Mesothelial cell of epicardium (in vitro differentiated cells): ENCODE data around the gene MKS1. TPM values are rescaled to one million over a fixed set of nuclear protein-coding genes. Genes with fewer than 3 reads are reported as not detected.

Source experiments
- DNase-seq, 2 experiments: peaks; one replicate each; pipeline ENCODE4 v3.0.0; 2021; ENCODE audit warnings: low spot score in 2 of 2; ENCODE audit not compliant: unreplicated experiment in 2 of 2
- H3K27ac Mint-ChIP-seq: 2 replicates; pipeline ENCODE4 v1.8.0; 2021; ENCODE audit warnings: mixed read lengths
- H3K27me3 Mint-ChIP-seq: 2 replicates; pipeline ENCODE4 v1.8.0; 2021; ENCODE audit warnings: low read depth, mixed read lengths
- H3K36me3 Mint-ChIP-seq: 2 replicates; pipeline ENCODE4 v1.8.0; 2021; ENCODE audit warnings: mixed read lengths
- H3K4me1 Mint-ChIP-seq: 2 replicates; pipeline ENCODE4 v1.8.0; 2021; ENCODE audit warnings: mixed read lengths
- H3K4me3 Mint-ChIP-seq: 2 replicates; pipeline ENCODE4 v1.8.0; 2021; ENCODE audit warnings: mild to moderate bottlenecking, moderate library complexity, mixed read lengths
- H3K9me3 Mint-ChIP-seq: 2 replicates; pipeline ENCODE4 v1.8.0; 2021; ENCODE audit warnings: mixed read lengths
- CTCF ChIP-seq: fragments of 200-600 bp; sonication (generic); IDR thresholded peaks from one replicate; pipeline ENCODE4 v1.5.0; 2021; ENCODE audit warnings: antibody characterized with exemption; ENCODE audit not compliant: unreplicated experiment
- total RNA-seq: library from RNA; stranded (reverse); gene quantifications from 3 replicates; pipeline ENCODE4 v1.2.1, GENCODE V29; 2021

Gene MKS1
- total RNA-seq, 1 donor from 2014 or later: 32.9 TPM

- Mint-ChIP-seq H3K27ac (no peak overlapping the region), H3K27me3 (peaks cover 80% of the 10 kb centered on the region), H3K9me3 (no peaks in the 10 kb centered on the region), H3K4me1 (no peaks in the 10 kb centered on the region), H3K4me3 (no peak overlapping the region), H3K36me3 (no peaks in the 10 kb centered on the region)
- DNase-seq: no peak
- no peak for TF ChIP-seq CTCF
Observed at GRCh38 chr17:58170622-58171021, 48.4 kb downstream of the MKS1 start.

- Mint-ChIP-seq H3K27me3 (peaks cover 82% of the 10 kb centered on the region), H3K4me1 (no peaks in the 10 kb centered on the region), H3K9me3 (no peaks in the 10 kb centered on the region), H3K36me3 (no peaks in the 10 kb centered on the region), H3K4me3 (no peak within 1 kb of the TSS), H3K27ac (no peak within 1 kb of the TSS)
- no peak for TF ChIP-seq CTCF
- no peak for DNase-seq
Observed at GRCh38 chr17:58166682-58167081, 52.4 kb downstream of the MKS1 start, which contains the start of gene OR4D2. TSS of gene OR4D2 (plus strand) at chr17:58166982. CDS start at chr17:58169656, 2,674 bp downstream.

GRCh38 chr17:58165981-58166380 is 53.1 kb downstream of the MKS1 start:
- H3K27ac Mint-ChIP-seq: no peak overlapping the region
- TF ChIP-seq CTCF: no peak
- H3K27me3 Mint-ChIP-seq: peaks cover 83% of the 10 kb centered on the region

GRCh38 chr17:58161566-58161965 is 57.5 kb downstream of the MKS1 start:
- H3K27me3 Mint-ChIP-seq: peaks cover 88% of the 10 kb centered on the region
- no peaks in the 10 kb centered on the region for H3K36me3 Mint-ChIP-seq
- DNase-seq: no peak
- peaks cover 9% of the 10 kb centered on the region for H3K4me1 Mint-ChIP-seq
- H3K27ac Mint-ChIP-seq: no peak overlapping the region
- no peak for TF ChIP-seq CTCF
- H3K4me3 Mint-ChIP-seq: no peak overlapping the region
- no peaks in the 10 kb centered on the region for H3K9me3 Mint-ChIP-seq

More at GRCh38 chr17:58165981-58166380, 53.1 kb downstream of the MKS1 start:
- Mint-ChIP-seq H3K9me3 (no peaks in the 10 kb centered on the region), H3K4me3 (no peak overlapping the region), H3K36me3 (no peaks in the 10 kb centered on the region), H3K4me1 (no peaks in the 10 kb centered on the region)
- no peak for DNase-seq

- Mint-ChIP-seq H3K4me1 (peaks cover 9% of the 10 kb centered on the region), H3K9me3 (no peaks in the 10 kb centered on the region), H3K36me3 (no peaks in the 10 kb centered on the region), H3K27ac (no peak overlapping the region), H3K4me3 (no peak overlapping the region), H3K27me3 (peaks cover 94% of the 10 kb centered on the region)
- DNase-seq: no peak
- TF ChIP-seq CTCF: no peak
Observed at GRCh38 chr17:58158181-58158580, 60.9 kb downstream of the MKS1 start.
